Measurements from ENCODE around the gene GRM5.

GRM5 gene

DNA sequence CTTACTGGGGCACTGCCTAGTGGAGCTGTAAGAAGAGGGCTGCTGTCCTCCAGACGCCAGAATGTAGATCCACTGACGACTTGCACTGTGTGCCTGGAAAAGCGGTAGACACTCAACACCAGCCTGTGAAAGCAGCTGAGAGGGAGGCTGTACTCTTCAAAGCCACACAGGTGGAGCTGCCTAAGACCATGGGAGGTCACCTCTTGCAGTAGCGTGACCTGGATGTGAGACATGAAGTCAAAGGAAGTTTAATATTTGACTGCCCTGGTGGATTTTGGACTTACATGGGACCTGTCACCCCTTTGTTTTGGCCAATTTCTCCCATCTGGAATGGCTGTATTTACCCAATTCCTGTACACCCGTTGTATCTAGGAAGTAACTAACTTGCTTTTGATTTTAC lies 531.6 kb downstream of the GRM5 start:
- no peak overlapping the region for H3K27ac ChIP-seq
- TF ChIP-seq, protein P1, sequence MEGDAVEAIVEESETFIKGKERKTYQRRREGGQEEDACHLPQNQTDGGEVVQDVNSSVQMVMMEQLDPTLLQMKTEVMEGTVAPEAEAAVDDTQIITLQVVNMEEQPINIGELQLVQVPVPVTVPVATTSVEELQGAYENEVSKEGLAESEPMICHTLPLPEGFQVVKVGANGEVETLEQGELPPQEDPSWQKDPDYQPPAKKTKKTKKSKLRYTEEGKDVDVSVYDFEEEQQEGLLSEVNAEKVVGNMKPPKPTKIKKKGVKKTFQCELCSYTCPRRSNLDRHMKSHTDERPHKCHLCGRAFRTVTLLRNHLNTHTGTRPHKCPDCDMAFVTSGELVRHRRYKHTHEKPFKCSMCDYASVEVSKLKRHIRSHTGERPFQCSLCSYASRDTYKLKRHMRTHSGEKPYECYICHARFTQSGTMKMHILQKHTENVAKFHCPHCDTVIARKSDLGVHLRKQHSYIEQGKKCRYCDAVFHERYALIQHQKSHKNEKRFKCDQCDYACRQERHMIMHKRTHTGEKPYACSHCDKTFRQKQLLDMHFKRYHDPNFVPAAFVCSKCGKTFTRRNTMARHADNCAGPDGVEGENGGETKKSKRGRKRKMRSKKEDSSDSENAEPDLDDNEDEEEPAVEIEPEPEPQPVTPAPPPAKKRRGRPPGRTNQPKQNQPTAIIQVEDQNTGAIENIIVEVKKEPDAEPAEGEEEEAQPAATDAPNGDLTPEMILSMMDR (conservative IDR thresholded peaks at IDR 0.05), result no peak

DNA sequence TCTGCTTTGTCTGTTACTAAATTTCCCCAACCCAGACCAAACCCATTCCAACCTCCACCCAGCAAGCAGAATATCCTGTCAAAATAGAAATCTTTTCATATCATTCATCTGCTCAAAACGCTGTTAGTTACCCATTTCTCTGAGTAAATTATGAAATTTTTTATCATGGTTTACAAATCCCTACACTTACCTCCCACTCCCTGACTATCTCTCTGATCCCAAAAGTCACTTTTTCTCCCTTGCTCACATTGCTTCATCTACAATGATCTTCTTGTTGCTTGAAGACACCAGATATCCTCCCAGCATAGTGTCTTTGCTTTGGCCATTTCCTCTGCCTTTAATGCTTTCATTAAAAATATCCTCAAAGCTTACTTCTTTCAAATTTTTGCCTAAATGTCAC lies 532.8 kb downstream of the GRM5 start:
- TF ChIP-seq, protein P1 (conservative IDR thresholded peaks at IDR 0.05), result no peak
- no peak overlapping the region for H3K27ac ChIP-seq

DNA sequence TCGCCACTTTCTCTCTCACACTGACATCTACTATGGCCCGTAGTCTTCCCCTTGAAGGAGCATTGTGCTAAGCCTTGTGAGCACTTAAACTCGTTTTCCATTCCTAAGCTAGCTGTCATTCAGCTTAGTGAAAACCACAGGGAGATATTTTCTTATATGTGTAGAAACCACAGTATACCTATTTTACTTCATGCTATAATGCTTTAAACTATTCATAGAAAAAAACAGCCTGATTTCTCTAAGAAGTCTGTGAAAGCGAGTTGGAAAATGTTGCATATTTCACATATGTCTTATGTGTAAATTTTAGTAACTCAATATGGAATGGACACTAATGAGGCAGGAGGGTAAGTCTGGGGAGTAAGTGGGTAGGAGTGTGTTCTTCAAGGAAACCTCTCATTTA lies 534.0 kb downstream of the GRM5 start:
- TF ChIP-seq, protein P1 (conservative IDR thresholded peaks at IDR 0.05), result no peak
- H3K27ac ChIP-seq, result no peak overlapping the region

GRCh38 chr11:88529426-88529825 lies 536.4 kb downstream of the GRM5 start:
- TF ChIP-seq, protein P1 (conservative IDR thresholded peaks at IDR 0.05), result no peak
- H3K27ac ChIP-seq, result no peak overlapping the region

DNA sequence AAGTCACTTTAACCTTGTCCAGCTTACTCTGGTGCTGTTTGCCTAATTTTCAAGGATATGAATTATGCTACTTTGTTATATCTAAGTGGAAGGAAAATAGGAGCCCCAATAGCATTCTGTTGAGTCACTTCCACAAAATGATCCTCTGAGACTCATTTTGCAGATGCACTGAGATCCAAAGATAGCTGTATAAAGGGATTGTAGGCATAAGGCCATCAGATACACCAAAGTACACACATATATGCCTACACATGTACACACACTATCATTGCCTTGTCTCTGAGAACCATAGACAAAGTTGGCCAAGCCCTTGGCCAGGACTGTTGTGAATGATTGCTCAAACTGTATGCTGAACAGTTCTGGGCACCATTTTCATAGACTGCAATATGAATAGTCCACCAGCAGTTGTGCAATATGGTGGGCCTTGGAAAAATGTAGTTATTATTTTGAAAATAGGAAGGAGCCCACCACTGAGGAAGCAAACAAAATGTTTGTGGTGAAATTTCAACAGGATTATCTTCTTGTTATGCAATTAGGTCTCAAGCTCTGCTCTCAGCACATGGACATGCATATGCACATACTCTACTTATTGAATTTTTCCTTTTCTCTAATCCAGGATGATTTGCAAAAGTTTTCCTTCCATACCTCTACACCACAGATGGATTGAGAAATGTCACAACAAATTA lies 542.3 kb downstream of the GRM5 start:
- H3K27ac ChIP-seq, result no peak overlapping the region
- TF ChIP-seq, protein P1 (conservative IDR thresholded peaks at IDR 0.05), result no peak

- TF ChIP-seq, protein P1 (conservative IDR thresholded peaks at IDR 0.05), result no peak
- H3K27ac ChIP-seq, result no peak overlapping the region
Observed at GRCh38 chr11:88522624-88523385, 543.0 kb downstream of the GRM5 start.

DNA sequence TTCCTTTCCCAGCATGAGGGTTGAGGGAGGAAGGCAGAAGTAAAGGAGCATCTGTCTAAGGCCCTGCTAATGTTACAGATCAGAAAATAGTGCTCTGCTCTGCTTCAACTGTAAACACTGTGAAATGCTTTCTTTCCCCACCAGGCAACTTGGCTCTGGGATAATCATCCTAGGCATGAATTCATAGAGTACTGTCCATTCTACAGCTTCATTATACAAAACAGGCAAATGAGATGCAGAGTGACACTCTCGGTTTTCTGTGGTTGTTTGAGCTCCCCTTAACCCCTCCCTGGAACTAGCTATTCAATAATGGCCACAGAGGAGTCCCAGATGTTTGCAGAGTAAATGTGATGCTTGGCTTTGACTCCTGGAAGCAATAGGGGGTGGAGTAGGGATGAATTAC lies 544.0 kb downstream of the GRM5 start:
- TF ChIP-seq, protein P1 (conservative IDR thresholded peaks at IDR 0.05), result no peak
- no peak overlapping the region for H3K27ac ChIP-seq
